Measurements from ENCODE around the gene OAT. TPM values are rescaled to one million over a fixed set of nuclear protein-coding genes. Genes with fewer than 3 reads are reported as not detected.
A peak's percentile ranks its signal among the peaks of the same experiment; 100 is the strongest.

OAT gene
- total and polyA plus RNA-seq, 7 experiments from 2014 or later, result 29.6 to 80.0 (median 44.6) TPM

DNA sequence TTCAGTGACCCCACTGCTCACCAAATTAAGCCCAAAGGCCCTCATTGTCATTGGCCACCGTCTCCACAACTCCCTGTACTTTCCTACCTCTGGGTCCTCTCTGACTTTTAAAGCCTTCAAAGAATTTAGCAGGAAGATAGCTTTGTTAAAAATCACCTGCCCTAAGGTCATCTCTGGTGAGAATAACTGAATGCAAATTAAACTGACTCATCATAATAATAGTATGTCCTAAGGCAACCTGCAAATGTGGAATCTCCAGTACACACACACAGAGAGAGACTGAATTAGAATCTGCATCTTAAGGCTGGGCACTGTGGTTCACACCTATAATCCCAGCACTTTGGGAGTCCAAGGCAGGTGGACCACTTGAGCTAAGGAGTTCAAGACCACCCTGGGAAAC lies 24.1 kb downstream of the OAT start:
- Mint-ChIP-seq H3K36me3 (peaks cover 0 to 11% (median 3%) of the 10 kb centered on the region in 5 donors), H3K4me3 (no peak overlapping the region), H3K27me3 (peaks cover 0 to 4% (median 0%) of the 10 kb centered on the region in 5 donors), H3K9me3 (peaks cover 0 to 5% (median 0%) of the 10 kb centered on the region in 11 donors), H3K27ac (no peak overlapping the region), H3K4me1 (no peaks in the 10 kb centered on the region)
- H3K27ac ChIP-seq (ENCODE audit: low read depth, low read length), result no peak overlapping the region
- DNase-seq (no peak), ATAC-seq (no peak)
- peaks cover 0 to 3% (median 0%) of the 10 kb centered on the region in 3 experiments for H3K9me3 ChIP-seq (ENCODE audit: control insufficient read depth in 2 of 3, low read length in 3 of 3)
- H3K4me3 ChIP-seq (ENCODE audit: low read length), result no peak overlapping the region
- no peaks in the 10 kb centered on the region for H3K4me1 ChIP-seq (ENCODE audit: control insufficient read depth in 2 of 2, insufficient read depth in 2 of 2, low read length in 2 of 2)
- H3K27me3 ChIP-seq (ENCODE audit: control insufficient read depth in 2 of 2, insufficient read depth in 2 of 2, low read length in 2 of 2), result no peaks in the 10 kb centered on the region
- ChIA-PET POLR2A (no interaction called here), CTCF (no interaction called here)
- intact Hi-C loops (cut with micrococcal nuclease), result no loop called here
- H3K36me3 ChIP-seq (ENCODE audit: control insufficient read depth in 2 of 3, insufficient read depth in 3 of 3, low read length in 3 of 3), result no peaks in the 10 kb centered on the region

DNA sequence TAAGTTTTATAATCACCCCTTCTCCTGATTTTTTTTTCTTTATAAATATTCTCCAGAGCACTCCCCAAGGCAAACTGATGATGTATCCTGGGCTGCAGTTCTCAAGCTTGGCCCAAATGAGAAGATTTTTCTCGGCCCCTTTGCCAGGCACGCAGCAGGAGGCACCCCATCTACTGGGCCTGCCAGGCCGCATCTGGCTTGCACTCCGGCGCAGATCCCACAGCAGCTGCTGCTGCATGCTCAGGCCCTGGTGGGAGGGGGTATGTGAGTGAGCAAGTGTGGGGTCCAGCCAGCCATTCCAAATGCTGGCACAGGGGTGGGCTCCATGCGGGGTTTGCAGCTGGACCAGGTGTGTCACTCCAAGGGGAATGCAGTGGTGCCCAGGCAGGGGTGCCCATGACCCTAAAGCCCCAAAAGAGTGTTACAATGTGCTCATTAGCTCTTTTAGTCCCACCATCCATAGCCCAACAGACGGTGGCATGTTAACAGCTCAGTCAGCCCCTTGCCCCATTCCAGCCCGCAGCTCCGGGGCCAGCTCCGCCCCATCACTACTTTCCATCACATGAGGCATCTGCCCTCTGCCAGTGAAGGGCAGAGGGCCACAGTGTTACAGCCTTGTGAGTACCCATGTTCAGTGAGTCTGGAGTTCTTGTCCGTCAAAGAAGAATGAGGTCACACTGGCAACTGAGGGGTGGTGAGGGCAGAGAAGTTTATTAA lies 25.9 kb downstream of the OAT start:
- peaks cover 0 to 10% (median 3%) of the 10 kb centered on the region in 5 donors for H3K36me3 Mint-ChIP-seq
- H3K4me1 Mint-ChIP-seq, result no peaks in the 10 kb centered on the region
- DNase-seq (no peak), ATAC-seq (no peak)
- ChIA-PET POLR2A (no interaction called here), CTCF (interaction anchor here (0.8 to 7.1 kb wide), 2 partner anchors 15 to 397 kb away, joined by 3 to 91 read pairs; no protein-coding TSS in a partner anchor)
- peaks cover 0 to 5% (median 0%) of the 10 kb centered on the region in 11 donors for H3K9me3 Mint-ChIP-seq
- H3K27me3 Mint-ChIP-seq, result peaks cover 0 to 4% (median 0%) of the 10 kb centered on the region in 5 donors
- Histone ChIP-seq H3K4me3 (ENCODE audit: low read length) (no peak overlapping the region), H3K27ac (ENCODE audit: low read depth, low read length) (no peak overlapping the region), H3K4me1 (ENCODE audit: control insufficient read depth in 2 of 2, insufficient read depth in 2 of 2, low read length in 2 of 2) (peaks cover 4 to 5% of the 10 kb centered on the region in 2 donors), H3K27me3 (ENCODE audit: control insufficient read depth in 2 of 2, insufficient read depth in 2 of 2, low read length in 2 of 2) (no peaks in the 10 kb centered on the region), H3K36me3 (ENCODE audit: control insufficient read depth in 2 of 3, insufficient read depth in 3 of 3, low read length in 3 of 3) (no peaks in the 10 kb centered on the region), H3K9me3 (ENCODE audit: control insufficient read depth in 2 of 3, low read length in 3 of 3) (peaks cover 0 to 3% (median 0%) of the 10 kb centered on the region in 3 experiments)
- H3K27ac Mint-ChIP-seq, result no peak overlapping the region
- intact Hi-C loops (cut with micrococcal nuclease), result no loop called here
- no peak overlapping the region for H3K4me3 Mint-ChIP-seq

DNA sequence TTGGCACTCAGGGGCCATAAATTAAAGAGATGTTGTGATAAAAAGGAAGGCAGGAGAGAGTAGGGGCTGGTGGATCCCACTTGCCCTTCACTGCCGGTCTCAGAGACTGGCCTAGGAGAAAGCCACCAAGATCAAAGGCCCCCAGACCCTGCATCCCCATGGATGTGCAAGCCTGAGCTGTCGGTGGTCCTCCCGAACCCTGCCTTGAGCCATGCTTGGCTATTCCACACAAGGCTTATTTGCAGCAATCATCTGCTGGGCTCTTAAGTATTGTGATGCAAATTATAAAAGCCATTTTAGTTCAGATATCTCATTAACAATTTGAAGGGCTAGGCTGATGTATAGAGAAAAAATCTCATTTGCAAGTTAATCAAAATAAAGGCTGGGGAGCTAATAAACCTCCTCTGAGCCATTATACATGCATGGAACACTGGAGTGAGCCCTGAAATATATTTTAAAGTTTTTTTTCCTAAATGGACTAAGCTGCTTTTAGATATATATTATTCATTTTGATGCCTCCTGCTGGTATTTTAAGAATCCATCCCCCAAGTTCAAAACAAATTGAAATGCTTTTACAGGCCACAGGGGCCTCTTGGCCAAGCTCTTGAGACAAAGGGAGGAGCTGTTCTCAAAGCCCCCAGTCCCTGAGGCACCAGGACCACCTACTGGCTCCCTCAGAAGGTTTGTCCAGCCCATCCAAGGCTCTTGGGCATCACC lies 28.1 kb downstream of the OAT start:
- H3K36me3 Mint-ChIP-seq, result peaks cover 0 to 5% (median 0%) of the 10 kb centered on the region in 5 donors
- Histone ChIP-seq H3K36me3 (ENCODE audit: control insufficient read depth in 2 of 3, insufficient read depth in 3 of 3, low read length in 3 of 3) (no peaks in the 10 kb centered on the region), H3K27me3 (ENCODE audit: control insufficient read depth in 2 of 2, insufficient read depth in 2 of 2, low read length in 2 of 2) (no peaks in the 10 kb centered on the region), H3K4me3 (ENCODE audit: low read length) (no peak overlapping the region), H3K27ac (ENCODE audit: low read depth, low read length) (no peak overlapping the region), H3K9me3 (ENCODE audit: control insufficient read depth in 2 of 3, low read length in 3 of 3) (peaks cover 0 to 3% (median 0%) of the 10 kb centered on the region in 3 experiments), H3K4me1 (ENCODE audit: control insufficient read depth in 2 of 2, insufficient read depth in 2 of 2, low read length in 2 of 2) (peaks cover 4 to 5% of the 10 kb centered on the region in 2 donors)
- POLR2A ChIA-PET, result no interaction called here
- DNase-seq, result no peak
- CTCF ChIA-PET, result interaction anchor here (0.6 to 7.1 kb wide), 5 partner anchors 10 to 395 kb away, joined by 3 to 91 read pairs (median 4); no protein-coding TSS in a partner anchor
- H3K27me3 Mint-ChIP-seq, result peaks cover 0 to 4% (median 0%) of the 10 kb centered on the region in 5 donors
- ATAC-seq, result no peak
- H3K27ac Mint-ChIP-seq, result no peak overlapping the region
- H3K4me3 Mint-ChIP-seq, result no peak overlapping the region
- peaks cover 0 to 5% (median 0%) of the 10 kb centered on the region in 11 donors for H3K9me3 Mint-ChIP-seq
- H3K4me1 Mint-ChIP-seq, result no peaks in the 10 kb centered on the region
- intact Hi-C loops (cut with micrococcal nuclease), result no loop called here

DNA sequence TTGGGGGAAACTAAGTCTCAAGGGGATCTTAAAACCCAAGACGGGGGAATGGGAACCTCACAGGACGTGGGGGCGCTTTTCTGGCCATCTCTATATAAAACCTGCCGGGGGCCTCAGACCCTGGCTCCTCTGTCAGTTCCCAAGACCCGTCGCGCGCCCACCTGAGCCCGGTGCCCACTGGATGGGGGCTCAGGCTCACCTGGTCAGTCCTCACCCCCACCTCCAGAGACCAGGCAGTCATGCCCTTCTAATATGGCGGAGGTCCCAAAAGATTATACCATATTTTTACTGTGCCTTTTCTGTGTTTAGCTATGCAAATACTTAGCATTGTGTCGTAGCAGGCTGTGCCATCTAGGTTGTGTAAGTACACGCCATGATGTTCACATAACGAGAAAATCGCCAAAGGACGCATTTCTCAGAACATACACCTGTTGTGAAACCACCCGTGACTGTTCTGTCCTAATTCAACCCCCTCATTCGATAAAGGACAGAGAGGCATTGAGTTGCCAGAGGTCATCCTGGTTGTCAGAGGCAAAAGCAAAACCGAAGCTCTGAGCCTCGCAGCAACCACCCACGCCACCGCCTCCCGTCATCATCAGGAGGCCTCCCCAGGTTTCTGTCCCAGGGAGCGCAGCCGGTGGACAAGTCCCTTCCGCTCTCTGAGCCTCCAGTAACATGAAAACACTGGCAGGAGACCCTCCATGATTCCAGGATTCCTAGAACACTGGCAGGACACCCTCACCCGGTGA lies 28.9 kb downstream of the OAT start:
- Mint-ChIP-seq H3K4me3 (peak overlapping the region in 8 of 10 donors; percentile 9 to 67 (median 58)), H3K4me1 (peaks cover 0 to 2% (median 0%) of the 10 kb centered on the region in 7 donors), H3K9me3 (peaks cover 0 to 5% (median 0%) of the 10 kb centered on the region in 11 donors), H3K36me3 (peaks cover 0 to 4% (median 0%) of the 10 kb centered on the region in 5 donors), H3K27ac (peak overlapping the region in 1 of 9 donors; percentile 49), H3K27me3 (peaks cover 0 to 5% (median 4%) of the 10 kb centered on the region in 5 donors)
- ChIA-PET POLR2A (interaction anchor here (0.6 to 1.0 kb wide), 4 partner anchors 14 to 582 kb away, joined by 3 read pairs; no protein-coding TSS in a partner anchor), CTCF (interaction anchor here (0.6 to 7.1 kb wide), 16 partner anchors 10 to 1207 kb away, joined by 3 to 91 read pairs (median 3); no protein-coding TSS in a partner anchor)
- H3K27me3 ChIP-seq (ENCODE audit: control insufficient read depth in 2 of 2, insufficient read depth in 2 of 2, low read length in 2 of 2), result no peaks in the 10 kb centered on the region
- intact Hi-C loops (cut with micrococcal nuclease), result loop anchor here (1.0 to 10.0 kb wide), 11 partner anchors 14 to 1381 kb away; partner anchors contain the start of genes OAT (in 2 of the 2), IKZF5 (in 1 of the 2) and LHPP (in 1 of the 2)
- ATAC-seq (no peak), DNase-seq (no peak)
- no peak overlapping the region for H3K4me3 ChIP-seq (ENCODE audit: low read length)
- H3K9me3 ChIP-seq (ENCODE audit: control insufficient read depth in 2 of 3, low read length in 3 of 3), result peaks cover 0 to 3% (median 0%) of the 10 kb centered on the region in 3 experiments
- H3K27ac ChIP-seq (ENCODE audit: low read depth, low read length), result no peak overlapping the region
- peaks cover 4 to 5% of the 10 kb centered on the region in 2 donors for H3K4me1 ChIP-seq (ENCODE audit: control insufficient read depth in 2 of 2, insufficient read depth in 2 of 2, low read length in 2 of 2)
- H3K36me3 ChIP-seq (ENCODE audit: control insufficient read depth in 2 of 3, insufficient read depth in 3 of 3, low read length in 3 of 3), result no peaks in the 10 kb centered on the region

DNA sequence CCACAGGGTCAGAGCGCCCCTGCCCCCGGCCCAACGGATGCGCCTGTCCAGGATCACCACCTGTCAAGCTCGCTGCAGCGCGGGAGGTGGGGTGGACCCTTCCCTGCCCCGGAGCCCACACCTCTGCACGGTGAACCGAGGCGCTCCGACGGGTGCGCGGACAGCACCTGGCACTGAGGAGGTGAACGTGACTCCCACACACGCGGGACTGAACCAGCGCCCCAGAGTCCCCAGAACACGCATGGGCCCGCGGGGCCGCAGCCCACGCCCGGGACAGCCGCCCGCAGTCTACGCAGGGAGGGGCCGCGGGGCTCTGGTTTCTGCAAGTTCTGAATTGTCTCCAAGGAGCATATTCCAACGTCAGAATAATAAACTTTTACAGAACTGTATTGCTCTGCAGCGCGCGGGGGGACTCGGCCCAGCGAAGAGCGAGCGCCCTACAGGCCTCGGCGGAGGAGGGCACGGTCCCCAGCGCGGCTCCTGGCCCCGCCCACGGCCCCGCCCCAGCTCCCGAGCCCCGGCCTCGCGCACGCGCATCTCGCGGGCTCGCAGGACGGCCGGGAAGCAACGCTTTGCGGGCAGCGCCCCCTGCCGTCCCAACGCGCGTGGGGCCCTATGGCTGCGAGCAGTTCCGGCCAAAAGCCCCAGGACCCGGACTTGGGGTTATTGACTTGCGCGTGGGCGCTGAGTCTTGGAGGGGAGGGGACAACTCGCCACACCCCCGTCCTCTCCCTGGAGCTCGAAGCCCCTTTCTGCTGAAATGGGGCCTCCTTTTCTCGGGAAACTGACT lies 29.7 kb downstream of the OAT start:
- Mint-ChIP-seq H3K4me3 (peak overlapping the region in 7 of 10 donors; percentile 25 to 71 (median 59)), H3K27ac (peak overlapping the region in 1 of 9 donors; percentile 49), H3K4me1 (peaks cover 0 to 2% (median 0%) of the 10 kb centered on the region in 7 donors), H3K27me3 (peaks cover 0 to 7% (median 5%) of the 10 kb centered on the region in 5 donors), H3K36me3 (no peaks in the 10 kb centered on the region), H3K9me3 (peaks cover 0 to 5% (median 0%) of the 10 kb centered on the region in 11 donors)
- ATAC-seq, result peak; percentile 99
- peak; percentile 80 to 98 (median 91) for DNase-seq
- Histone ChIP-seq H3K27me3 (ENCODE audit: control insufficient read depth in 2 of 2, insufficient read depth in 2 of 2, low read length in 2 of 2) (no peaks in the 10 kb centered on the region), H3K4me1 (ENCODE audit: control insufficient read depth in 2 of 2, insufficient read depth in 2 of 2, low read length in 2 of 2) (peaks cover 4 to 5% of the 10 kb centered on the region in 2 donors), H3K27ac (ENCODE audit: low read depth, low read length) (peak overlapping the region; percentile 62), H3K4me3 (ENCODE audit: low read length) (peak overlapping the region; percentile 68), H3K36me3 (ENCODE audit: control insufficient read depth in 2 of 3, insufficient read depth in 3 of 3, low read length in 3 of 3) (no peaks in the 10 kb centered on the region), H3K9me3 (ENCODE audit: control insufficient read depth in 2 of 3, low read length in 3 of 3) (peaks cover 0 to 3% (median 0%) of the 10 kb centered on the region in 3 experiments)
- ChIA-PET POLR2A (interaction anchor here (0.6 to 1.0 kb wide), 5 partner anchors 15 to 582 kb away, joined by 3 read pairs; partner anchors contain the start of gene OAT), CTCF (interaction anchor here (0.6 to 7.1 kb wide), 18 partner anchors 9 to 1207 kb away, joined by 3 to 91 read pairs (median 3); no protein-coding TSS in a partner anchor)
- intact Hi-C loops (cut with micrococcal nuclease), result loop anchor here (1.0 to 10.0 kb wide), 11 partner anchors 14 to 1381 kb away; partner anchors contain the start of genes OAT (in 2 of the 2), IKZF5 (in 1 of the 2) and LHPP (in 1 of the 2)

Data from naive thymus-derived CD4-positive, alpha-beta T cell (primary cell).